ENCODE results near the gene AGAP4.
"Not testable (repeated sequence)": the region's sequence is repeated elsewhere in the genome, so short reads cannot be mapped to it uniquely, and the experiment has no call there.

AGAP4 gene

GRCh38 chr10:45809837-45810236 is 37.5 kb downstream of the AGAP4 start:
- no peak overlapping the region for H3K9ac ChIP-seq (ENCODE audit: low read length)
- DNase-seq, result no peak
- no peaks in the 10 kb centered on the region for H3K9me2 ChIP-seq (replicated peaks; ENCODE audit: insufficient read depth, low read length)
- H3K4me1 ChIP-seq (ENCODE audit: low read length), result no peaks in the 10 kb centered on the region
- no peaks in the 10 kb centered on the region for H3K79me2 ChIP-seq (ENCODE audit: low read length)
- no peaks in the 10 kb centered on the region for H3F3A ChIP-seq (ENCODE audit: insufficient read depth, low read length)
- H3K36me3 ChIP-seq (replicated peaks; ENCODE audit: insufficient read depth, low read length), result no peaks in the 10 kb centered on the region
- no peak overlapping the region for H3K4me3 ChIP-seq (ENCODE audit: low read length)
- TF ChIP-seq EZH2phosphoT487 (IDR thresholded peaks at IDR 0.05; ENCODE audit: low read length) (no peak), CTCF (IDR thresholded peaks at IDR 0.05; ENCODE audit: low read length) (no peak), EZH2 (optimal IDR thresholded peaks at IDR 0.05; ENCODE audit: low read depth, low read length) (no peak)
- no peak overlapping the region for H3K4me2 ChIP-seq (ENCODE audit: low read depth, low read length)
- no peaks in the 10 kb centered on the region for H3K27me3 ChIP-seq (replicated peaks; ENCODE audit: insufficient read depth, low read length)
- H4K20me1 ChIP-seq (ENCODE audit: insufficient read depth, low read length), result no peaks in the 10 kb centered on the region
- no peak overlapping the region for H3K27ac ChIP-seq (ENCODE audit: low read length)
- H2AFZ ChIP-seq (ENCODE audit: low read length), result no peak overlapping the region
- no peaks in the 10 kb centered on the region for H3K9me3 ChIP-seq (replicated peaks; ENCODE audit: insufficient read depth, low read length)

GRCh38 chr10:45804996-45805395 is 42.3 kb downstream of the AGAP4 start:
- not testable (repeated sequence) for H3K4me1 ChIP-seq (ENCODE audit: low read length); H3K27ac ChIP-seq (ENCODE audit: low read length); H3K79me2 ChIP-seq (ENCODE audit: low read length); H3F3A ChIP-seq (ENCODE audit: insufficient read depth, low read length); H3K9me3 ChIP-seq (replicated peaks; ENCODE audit: insufficient read depth, low read length); H3K36me3 ChIP-seq (replicated peaks; ENCODE audit: insufficient read depth, low read length); H3K4me2 ChIP-seq (ENCODE audit: low read depth, low read length); H4K20me1 ChIP-seq (ENCODE audit: insufficient read depth, low read length); DNase-seq; H3K9me2 ChIP-seq (replicated peaks; ENCODE audit: insufficient read depth, low read length); H2AFZ ChIP-seq (ENCODE audit: low read length); H3K4me3 ChIP-seq (ENCODE audit: low read length); H3K9ac ChIP-seq (ENCODE audit: low read length); H3K27me3 ChIP-seq (replicated peaks; ENCODE audit: insufficient read depth, low read length)

GRCh38 chr10:45803060-45804010 is 44.0 kb downstream of the AGAP4 start:
- not testable (repeated sequence) for H3K27ac ChIP-seq (ENCODE audit: low read length); H3K79me2 ChIP-seq (ENCODE audit: low read length); H3K4me3 ChIP-seq (ENCODE audit: low read length); H4K20me1 ChIP-seq (ENCODE audit: insufficient read depth, low read length); DNase-seq; H3K9me2 ChIP-seq (replicated peaks; ENCODE audit: insufficient read depth, low read length); H3K9ac ChIP-seq (ENCODE audit: low read length); H3F3A ChIP-seq (ENCODE audit: insufficient read depth, low read length); H3K36me3 ChIP-seq (replicated peaks; ENCODE audit: insufficient read depth, low read length); H3K27me3 ChIP-seq (replicated peaks; ENCODE audit: insufficient read depth, low read length); H2AFZ ChIP-seq (ENCODE audit: low read length); H3K9me3 ChIP-seq (replicated peaks; ENCODE audit: insufficient read depth, low read length); H3K4me2 ChIP-seq (ENCODE audit: low read depth, low read length); H3K4me1 ChIP-seq (ENCODE audit: low read length)

- not testable (repeated sequence) for H2AFZ ChIP-seq (ENCODE audit: low read length); H3K9me3 ChIP-seq (replicated peaks; ENCODE audit: insufficient read depth, low read length); H4K20me1 ChIP-seq (ENCODE audit: insufficient read depth, low read length); H3K36me3 ChIP-seq (replicated peaks; ENCODE audit: insufficient read depth, low read length); H3K4me1 ChIP-seq (ENCODE audit: low read length); H3K4me3 ChIP-seq (ENCODE audit: low read length); H3K4me2 ChIP-seq (ENCODE audit: low read depth, low read length); H3K27me3 ChIP-seq (replicated peaks; ENCODE audit: insufficient read depth, low read length); H3K9ac ChIP-seq (ENCODE audit: low read length); H3K27ac ChIP-seq (ENCODE audit: low read length); H3F3A ChIP-seq (ENCODE audit: insufficient read depth, low read length); H3K79me2 ChIP-seq (ENCODE audit: low read length); H3K9me2 ChIP-seq (replicated peaks; ENCODE audit: insufficient read depth, low read length); DNase-seq
Measured at GRCh38 chr10:45794761-45795160, 52.5 kb downstream of the AGAP4 start.

- H3K27me3 ChIP-seq (replicated peaks; ENCODE audit: insufficient read depth, low read length); H2AFZ ChIP-seq (ENCODE audit: low read length); H3K9me3 ChIP-seq (replicated peaks; ENCODE audit: insufficient read depth, low read length); H3K9me2 ChIP-seq (replicated peaks; ENCODE audit: insufficient read depth, low read length); H3K9ac ChIP-seq (ENCODE audit: low read length); H3F3A ChIP-seq (ENCODE audit: insufficient read depth, low read length); DNase-seq; H3K79me2 ChIP-seq (ENCODE audit: low read length); H3K4me2 ChIP-seq (ENCODE audit: low read depth, low read length); H3K27ac ChIP-seq (ENCODE audit: low read length); H3K4me3 ChIP-seq (ENCODE audit: low read length); H3K36me3 ChIP-seq (replicated peaks; ENCODE audit: insufficient read depth, low read length); H3K4me1 ChIP-seq (ENCODE audit: low read length); H4K20me1 ChIP-seq (ENCODE audit: insufficient read depth, low read length): not testable (repeated sequence)
Measured at GRCh38 chr10:45790694-45791426, 56.4 kb downstream of the AGAP4 start.

GRCh38 chr10:45789991-45790390 is 57.3 kb downstream of the AGAP4 start:
- not testable (repeated sequence) for H3K4me2 ChIP-seq (ENCODE audit: low read depth, low read length); H3K4me3 ChIP-seq (ENCODE audit: low read length); H3K27ac ChIP-seq (ENCODE audit: low read length); H4K20me1 ChIP-seq (ENCODE audit: insufficient read depth, low read length); H3K4me1 ChIP-seq (ENCODE audit: low read length); H3K27me3 ChIP-seq (replicated peaks; ENCODE audit: insufficient read depth, low read length); H3K36me3 ChIP-seq (replicated peaks; ENCODE audit: insufficient read depth, low read length); H2AFZ ChIP-seq (ENCODE audit: low read length); H3K9me2 ChIP-seq (replicated peaks; ENCODE audit: insufficient read depth, low read length); H3K79me2 ChIP-seq (ENCODE audit: low read length); H3K9ac ChIP-seq (ENCODE audit: low read length); H3K9me3 ChIP-seq (replicated peaks; ENCODE audit: insufficient read depth, low read length); DNase-seq; H3F3A ChIP-seq (ENCODE audit: insufficient read depth, low read length)
